Ramos (cell line): Measurements from ENCODE around the gene CCNY.
"Not testable (repeated sequence)": the region's sequence is repeated elsewhere in the genome, so short reads cannot be mapped to it uniquely, and the experiment has no call there.

ENCODE experiments used
- in situ Hi-C: fragments of 300-500 bp; cut with MboI; formaldehyde crosslinking; loops from one replicate; pipeline ENCODE4 v1.14.3; 2022; ENCODE audit warnings: low sequenced_read_pairs; ENCODE audit not compliant: unreplicated experiment

The CCNY gene

DNA sequence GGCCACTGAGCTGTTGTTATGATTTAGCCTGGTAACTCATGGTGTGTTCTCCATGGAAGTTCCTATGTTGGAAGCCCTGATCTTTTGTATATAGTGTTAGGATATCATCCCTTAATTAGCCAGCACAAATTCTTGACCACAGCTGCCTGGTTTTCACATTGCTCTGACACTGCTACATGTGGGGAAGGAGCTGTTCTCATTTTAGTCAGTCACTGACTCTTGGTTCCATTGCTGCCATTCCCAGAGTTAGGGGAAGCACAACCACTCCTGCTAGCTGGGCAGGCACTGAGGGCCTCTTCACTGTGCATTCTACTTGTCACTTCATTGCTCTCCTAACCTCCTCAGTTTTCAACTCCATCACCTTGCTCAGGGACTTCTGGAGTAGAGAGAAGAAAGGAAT, 170.4 kb downstream of the CCNY start:
- in situ Hi-C loops: no loop called here

DNA sequence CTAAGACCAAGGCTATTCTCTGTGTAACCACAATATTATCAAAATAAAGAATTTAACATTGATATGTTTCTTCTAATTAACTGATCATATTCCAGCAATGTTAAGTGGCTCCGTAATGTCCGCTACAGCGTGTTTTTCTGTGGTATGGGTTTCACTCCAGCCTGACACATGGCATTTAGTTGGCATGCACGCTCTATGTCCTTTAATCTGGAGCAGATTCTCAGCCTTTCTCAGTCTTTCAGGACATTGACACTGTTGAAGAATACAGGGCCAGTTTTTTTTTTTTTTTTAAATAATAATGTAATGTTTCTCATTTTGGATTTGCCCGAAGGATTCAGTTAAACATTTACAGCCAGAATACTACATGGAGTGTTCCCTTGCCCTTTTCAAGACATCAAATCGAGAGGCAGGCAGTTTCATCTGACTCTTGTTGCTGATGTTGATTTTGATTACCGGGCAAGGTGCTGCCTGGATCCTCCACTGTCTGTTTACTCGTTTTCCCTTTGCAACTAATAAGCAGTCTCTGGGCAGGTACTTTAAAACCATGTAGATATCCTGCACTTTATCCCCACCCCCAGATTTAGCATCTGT, 171.3 kb downstream of the CCNY start:
- in situ Hi-C loops: no loop called here

DNA sequence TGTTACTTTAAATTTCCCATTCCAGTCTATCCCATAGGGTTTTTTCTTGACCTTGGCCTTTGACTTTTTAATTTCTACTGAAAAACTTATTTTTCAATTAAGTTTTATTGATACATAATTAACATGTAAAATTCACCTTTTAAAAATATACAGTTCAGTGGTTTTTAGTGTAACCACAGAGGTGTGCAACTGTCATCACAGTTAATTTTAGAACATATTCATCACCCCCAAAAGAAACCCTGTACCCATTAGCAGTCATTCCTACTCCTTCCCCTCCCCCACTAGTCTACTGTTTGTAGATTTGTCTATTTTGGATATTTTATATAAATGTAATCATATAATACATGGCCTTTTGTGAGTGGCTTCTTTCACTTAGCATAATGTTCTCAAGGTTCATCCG, 172.3 kb downstream of the CCNY start:
- in situ Hi-C loops: no loop called here

DNA sequence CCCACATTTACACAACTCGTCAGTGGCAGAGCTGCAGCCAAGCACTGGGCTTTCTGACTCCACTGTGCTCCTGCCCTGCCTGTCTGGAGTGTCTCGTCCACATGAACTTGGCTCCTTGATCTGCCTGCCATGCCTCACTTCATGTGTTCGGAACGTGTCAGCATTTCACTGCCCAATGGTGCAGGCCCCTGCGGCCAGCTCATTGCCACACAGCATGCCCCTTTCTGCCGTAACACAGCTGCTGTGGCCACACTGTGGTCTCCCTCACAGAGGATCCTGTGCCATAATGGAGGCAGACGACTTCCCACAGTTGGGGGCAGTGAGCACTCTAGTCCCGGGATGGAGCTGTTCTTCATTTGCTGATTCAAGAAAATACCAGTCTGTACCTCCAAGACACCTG, 174.6 kb downstream of the CCNY start:
- in situ Hi-C loops: no loop called here

DNA sequence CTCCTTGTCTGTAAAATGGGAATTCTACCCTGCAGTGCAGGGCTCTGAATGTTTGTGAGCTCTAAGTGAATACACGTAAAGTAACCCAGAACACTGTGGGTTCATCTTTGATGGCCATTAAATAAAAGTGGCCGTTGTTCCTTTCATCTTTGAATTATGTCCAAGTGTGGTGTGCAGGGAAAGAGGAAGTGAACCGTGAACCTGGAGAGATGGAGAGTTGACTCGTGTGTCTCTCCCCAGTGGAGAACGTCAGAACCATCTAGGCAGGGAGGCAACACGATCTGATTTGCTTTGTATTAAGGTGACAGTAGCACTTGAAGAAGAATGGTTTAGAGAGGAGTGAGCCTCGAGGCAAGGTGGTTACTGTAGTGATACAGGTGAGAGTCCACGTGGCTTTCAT, 175.3 kb downstream of the CCNY start:
- in situ Hi-C loops: no loop called here

DNA sequence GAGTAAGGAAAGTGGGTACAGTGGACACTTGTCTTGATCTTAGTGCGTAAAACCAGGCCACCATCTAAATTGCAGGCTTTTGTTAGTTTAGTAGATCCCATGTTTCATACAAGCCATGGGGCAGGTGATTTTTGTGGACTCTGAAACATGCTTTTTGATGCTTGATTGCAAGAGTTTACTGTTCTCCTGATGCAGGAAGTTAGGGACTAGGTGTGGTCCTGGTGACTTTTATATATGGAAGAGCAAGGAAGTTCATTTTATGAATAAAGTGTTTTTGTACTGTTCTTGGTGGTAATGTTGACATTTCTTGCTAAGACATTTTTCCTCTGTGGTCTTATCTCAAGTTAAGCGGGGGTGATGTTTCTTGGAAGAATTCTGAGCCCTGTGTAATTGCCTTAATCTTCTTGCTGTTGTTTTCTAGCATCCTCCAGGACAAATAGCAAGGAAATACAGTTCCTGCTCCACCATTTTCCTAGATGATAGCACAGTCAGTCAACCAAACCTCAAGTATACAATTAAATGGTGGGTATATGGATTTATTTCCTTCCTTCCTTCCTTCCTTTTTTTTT, 179.9 kb downstream of the CCNY start:
- in situ Hi-C loops: no loop called here

DNA sequence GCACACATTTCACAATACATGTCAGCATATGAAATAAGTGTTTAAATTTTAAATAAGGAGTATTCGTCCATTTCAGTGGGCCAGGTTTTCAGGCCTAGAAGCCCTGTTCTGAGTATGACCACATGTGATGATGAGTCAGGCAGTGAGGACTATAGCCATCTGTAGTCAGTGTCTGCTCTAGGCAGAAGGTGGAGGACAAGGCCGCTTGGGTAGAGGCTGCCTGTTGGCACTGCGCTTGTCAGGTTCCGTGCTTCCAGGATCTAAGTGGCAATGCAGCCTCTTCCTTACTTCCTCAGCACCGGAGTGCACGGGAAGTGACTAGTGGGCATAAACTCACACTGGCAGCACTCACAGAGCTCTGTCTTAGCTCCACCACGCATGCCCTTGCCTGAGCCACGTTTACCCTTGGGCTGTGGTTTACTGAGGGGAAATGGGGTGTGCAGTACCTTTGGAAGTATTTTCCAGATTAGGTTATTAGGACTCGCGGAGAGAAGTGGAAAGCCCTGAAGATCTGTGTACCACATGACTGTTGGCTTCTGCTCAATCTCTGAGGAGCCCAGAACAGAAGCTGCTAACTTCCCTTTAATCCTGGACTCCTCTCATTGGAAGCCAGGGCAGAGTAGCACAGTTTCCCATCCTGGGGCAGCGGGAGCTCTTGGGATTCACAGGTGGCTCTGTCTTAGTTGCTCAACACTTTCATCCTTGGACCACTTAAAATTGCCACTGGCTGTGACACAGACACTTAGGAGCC, 181.3 kb downstream of the CCNY start:
- in situ Hi-C loops: no loop called here

DNA sequence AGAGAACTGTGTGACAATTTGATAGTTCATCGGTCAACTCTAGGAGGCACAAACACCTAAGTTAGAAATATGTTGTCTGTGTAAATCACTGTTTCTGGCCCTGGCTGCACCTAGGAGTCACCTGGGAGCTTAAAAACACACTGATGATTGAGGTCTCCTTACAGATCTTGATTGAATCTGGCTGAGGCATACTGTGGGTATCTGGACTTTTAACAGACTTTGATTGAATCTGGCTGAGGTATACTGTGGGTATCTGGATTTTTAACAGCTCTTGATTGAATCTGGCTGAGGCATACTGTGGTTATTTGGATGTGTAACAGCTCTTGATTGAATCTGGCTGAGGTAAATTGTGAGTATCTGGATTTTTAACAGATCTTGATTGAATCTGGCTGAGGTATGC, 181.9 kb downstream of the CCNY start:
- in situ Hi-C loops: not testable (repeated sequence)

DNA sequence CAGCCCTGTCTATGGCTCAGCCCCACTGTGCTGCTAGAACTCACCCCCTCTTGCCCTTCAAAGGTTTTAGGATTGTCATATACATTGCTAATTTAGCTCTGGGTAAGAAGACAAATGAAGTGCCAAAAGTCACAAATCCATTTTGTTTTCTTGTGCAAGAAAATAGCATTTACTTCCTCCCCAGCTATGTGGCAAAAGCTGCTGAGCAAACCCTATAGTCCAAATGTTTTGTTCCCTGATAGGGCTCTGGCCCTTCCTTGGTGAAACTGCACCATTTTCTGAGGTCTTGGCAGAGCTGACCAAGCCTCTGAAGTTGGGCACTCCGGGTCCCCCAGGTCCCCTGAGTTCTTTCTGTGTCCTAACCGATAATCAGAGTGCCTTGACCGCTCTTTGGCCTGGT, 184.7 kb downstream of the CCNY start:
- in situ Hi-C loops: no loop called here

DNA sequence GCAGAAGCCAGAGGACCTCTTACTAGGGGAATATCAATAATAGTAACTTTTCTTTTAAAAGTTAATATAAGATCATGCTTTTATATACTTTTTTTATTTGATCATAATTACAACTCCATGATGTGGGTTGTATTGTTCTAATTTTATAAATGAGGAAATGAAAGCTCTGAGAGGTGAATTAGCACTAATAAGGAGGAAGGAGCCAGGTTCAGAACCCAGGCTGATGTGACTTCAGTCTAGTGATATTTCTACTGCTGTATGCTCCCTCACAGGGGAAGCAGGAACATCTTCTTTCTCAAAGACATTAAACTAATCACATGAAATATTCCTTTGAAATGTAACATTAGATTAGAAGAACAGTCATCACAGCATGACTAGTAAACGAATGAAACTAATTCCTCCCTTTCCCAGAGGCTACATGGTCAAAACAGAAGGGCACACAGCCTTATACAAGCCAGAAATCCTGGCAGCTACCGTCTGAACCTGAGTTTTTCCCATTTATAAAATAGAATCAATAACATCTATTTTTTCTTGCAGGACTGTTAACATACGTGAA, 187.4 kb downstream of the CCNY start:
- in situ Hi-C loops: no loop called here

DNA sequence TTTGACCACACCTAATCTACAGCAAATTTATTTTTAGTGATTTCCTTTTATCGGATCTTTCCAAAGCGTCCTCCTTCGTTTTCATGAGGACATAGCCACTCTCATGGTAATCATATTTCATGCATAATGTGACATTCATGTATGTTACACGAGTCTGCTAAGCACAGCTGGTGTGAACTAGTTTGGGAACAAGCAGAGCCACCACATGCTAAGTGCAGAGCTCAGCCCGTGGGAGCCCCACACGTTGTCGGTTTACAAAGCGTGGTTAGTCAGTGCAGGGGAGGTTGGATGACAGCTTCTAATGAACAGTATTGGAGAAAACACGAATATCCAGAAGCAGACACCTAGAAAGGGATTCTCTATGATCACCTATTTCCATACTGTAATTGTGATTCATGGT, 190.4 kb downstream of the CCNY start:
- in situ Hi-C loops: no loop called here

DNA sequence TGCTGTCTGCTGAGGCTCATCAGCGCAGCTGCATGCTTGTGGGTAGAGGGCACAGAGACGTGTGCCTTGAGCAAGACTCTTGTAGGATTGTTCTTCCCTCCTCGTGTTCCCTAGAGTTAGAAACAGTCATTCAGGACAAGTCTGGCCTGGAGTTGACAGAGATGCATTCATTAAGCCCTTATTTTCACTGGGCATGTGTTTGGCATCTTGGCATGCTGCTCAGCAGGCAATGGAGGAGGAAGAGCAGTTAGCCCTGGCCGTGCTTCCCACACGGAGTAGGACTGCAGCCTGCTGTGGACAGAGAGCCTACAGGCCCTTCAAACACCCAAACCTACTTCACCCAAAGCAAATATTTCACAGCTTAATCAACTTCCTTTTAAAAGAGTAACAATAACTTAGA, 195.8 kb downstream of the CCNY start:
- in situ Hi-C loops: no loop called here

DNA sequence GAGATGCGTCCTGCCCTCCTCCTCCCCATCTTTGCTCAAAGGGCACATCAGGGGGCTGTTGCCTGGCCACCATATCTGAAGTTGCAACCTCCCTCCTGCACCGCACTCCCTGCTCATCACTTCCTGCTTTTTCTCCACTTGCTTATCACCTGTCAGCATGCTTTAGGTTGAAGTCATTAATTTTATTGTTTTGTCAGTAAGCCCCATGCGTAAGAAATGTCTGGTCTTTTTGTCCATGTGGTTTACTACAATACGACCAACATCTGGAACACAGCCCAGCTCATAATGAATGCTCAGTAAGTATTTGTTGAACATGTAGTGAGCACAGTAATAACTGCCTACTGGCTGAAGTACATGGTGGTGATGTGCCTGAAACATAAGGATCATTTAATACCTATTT, 197.3 kb downstream of the CCNY start:
- in situ Hi-C loops: no loop called here

DNA sequence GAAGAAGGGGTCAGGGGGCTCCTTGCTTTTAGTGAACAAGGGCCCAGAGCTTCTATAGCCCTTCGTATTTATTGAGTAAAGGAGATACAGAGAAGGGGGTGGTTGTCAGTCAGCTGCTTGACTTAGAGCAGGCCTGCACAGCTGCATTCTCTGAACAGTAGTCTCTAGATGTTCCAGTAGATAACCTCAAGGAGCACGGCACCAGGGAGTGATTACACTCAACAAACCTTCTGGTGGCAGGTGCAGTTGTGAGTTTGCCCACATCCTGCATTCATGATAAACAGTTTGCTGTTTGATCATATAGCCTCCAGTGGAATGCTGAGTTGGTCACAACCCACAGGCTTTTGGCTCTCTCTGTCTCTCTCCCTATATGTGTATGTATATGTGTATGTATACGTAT, 198.8 kb downstream of the CCNY start:
- in situ Hi-C loops: no loop called here

DNA sequence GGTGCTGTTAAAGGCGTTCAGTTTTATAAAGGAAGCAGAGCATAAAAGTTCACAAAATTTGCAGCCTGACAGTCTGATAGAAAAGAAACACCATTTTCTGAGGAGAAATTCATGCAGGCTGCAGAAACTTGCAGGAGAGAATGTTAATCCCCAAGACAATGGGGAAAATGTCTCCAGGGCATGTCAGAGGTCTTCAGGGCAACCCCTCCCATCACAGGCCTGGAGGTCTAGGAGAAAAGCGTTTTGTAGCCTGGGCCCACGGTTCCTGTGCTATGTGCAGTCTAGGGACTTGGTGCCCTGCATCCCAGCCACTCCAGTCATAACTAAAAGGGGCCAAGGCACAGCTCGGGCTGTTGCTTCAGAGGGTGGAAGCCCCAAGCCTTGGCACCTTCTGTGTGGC, 200.5 kb downstream of the CCNY start:
- in situ Hi-C loops: no loop called here

DNA sequence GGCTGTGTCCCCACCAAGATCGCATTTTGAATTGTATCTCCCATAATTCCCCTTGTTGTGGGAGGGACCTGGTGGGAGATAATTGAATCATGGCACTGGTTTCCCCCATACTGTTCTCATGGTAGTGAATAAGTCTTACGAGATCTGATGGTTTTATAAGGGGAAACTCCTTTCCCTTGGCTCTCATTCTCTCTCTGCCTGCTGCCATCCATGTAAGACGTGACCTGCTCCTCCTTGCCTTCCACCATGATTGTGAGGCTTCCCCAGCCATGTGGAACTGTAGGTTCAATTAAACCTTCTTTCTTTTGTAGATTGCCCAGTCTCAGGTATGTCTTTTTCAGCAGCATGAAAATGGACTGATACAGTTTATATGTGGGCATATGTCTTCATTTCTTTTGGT, 201.6 kb downstream of the CCNY start:
- in situ Hi-C loops: not testable (repeated sequence)

DNA sequence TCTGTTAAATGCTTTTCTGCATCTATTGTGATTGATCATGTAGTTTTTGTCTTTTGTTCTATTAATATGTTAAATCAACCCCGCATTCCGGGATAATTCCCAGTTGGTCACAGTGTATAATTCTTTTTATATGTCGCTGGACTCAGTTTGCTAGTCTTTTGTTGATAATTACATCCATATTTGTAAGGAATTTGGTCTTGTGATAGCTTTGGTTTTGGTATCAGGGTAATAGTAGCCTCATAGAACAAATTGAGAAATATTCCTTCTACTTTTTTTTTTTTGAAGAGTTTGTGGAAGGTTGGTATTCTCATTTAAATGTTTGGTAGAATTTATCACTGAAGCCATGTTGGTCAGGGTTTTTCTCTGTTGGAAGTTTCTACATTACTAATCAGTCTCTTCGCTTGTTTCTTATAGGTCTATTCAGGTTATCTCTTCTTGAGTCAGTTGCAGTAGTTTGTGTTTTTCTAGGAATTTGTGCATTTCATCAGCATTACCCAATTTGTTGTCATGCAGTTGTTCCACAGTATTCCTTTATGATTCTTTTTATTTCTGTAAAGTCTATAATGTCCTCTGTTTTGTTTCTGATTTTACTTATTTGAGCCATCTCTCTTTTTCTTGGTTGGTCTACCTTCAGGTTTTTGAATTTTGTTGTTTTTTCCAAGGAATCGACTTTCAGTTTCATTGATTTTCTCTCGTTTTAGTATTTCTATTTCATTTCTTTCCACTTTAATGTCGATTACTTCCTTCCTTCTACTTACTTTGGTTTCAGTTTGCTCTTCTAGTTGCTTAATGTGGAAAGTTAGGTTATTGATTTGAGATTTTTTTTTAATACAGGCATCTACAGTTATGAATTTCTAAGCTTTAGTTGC, 204.2 kb downstream of the CCNY start:
- in situ Hi-C loops: no loop called here

DNA sequence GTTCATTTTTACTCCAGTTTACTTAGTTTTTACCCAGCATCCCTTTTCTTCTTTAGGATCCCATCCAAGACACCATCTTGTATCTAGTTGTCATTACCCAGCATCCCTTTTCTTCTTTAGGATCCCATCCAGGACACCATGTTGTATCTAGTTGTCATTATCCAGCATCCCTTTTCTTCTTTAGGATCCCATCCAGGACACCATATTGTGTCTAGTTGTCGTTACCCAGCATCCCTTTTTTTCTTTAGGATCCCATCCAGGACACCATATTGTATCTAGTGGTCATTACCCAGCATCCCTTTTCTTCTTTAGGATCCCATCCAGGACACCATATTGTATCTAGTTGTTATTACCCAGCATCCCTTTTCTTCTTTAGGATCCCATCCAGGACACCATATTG, 205.4 kb downstream of the CCNY start:
- in situ Hi-C loops: no loop called here

DNA sequence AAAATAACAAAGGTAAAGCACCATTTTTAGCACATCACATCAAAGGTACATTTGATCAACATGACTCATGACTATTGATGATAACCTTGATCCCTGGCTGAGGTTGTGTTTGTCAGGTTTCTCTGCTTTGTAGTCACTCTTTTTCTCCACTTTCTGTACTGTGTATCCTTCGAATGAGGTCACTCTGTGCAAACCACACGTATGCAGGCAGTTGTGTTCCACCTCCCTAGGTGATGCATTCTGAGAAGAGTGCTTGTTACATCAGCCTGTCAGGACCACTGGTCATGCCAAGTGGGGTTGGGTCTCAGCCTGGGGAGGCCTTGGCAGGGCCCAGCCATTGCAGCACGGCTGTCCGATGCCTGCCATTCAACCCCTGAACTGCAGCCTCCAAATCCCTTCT, 206.0 kb downstream of the CCNY start:
- in situ Hi-C loops: no loop called here

DNA sequence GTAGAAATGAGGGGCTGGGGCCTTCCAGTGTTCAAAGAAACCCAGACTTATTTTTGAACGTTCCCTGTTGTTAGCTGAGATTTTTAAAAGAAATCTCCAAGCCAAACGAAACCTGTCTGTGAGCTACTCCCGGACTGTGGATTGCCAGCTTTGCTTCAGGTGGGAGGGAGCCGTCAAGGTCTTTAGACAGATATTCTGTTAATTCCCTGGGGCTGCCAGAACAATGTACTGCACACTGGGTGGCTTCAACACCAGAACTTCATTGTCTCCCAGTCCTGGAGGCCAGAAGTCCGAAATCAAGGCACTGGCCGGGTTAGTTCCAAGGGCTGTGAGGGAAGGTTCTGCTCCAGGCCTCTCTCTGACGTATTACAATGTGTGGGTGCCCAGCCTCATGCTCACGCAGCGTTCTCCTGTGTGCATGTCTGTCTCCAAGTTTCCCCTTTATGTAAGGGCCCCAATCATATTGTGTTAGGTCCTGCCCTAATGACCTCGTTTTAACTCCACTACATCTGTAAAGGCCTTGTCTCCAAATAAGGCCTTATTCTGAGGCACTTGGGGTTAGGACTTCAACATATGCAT, 208.9 kb downstream of the CCNY start:
- in situ Hi-C loops: no loop called here
